Daoy (cell line): ENCODE data around the gene CHST14. TPM values are rescaled to one million over a fixed set of nuclear protein-coding genes. Genes with fewer than 3 reads are reported as not detected.
A peak's percentile ranks its signal among the peaks of the same experiment; 100 is the strongest.

Experiments
- DNase-seq: peaks from one replicate; pipeline ENCODE4 v3.0.0-alpha.2; 2015; ENCODE audit warnings: low read depth
- total RNA-seq: library from RNA; depleted of rRNA; stranded (reverse); fragments of >200 nt; shearing (Covaris generic); gene quantifications from 2 replicates; pipeline ENCODE4 v1.2.3, GENCODE V29; 2014; rRNA removed

Gene CHST14
- total RNA-seq: 11.3 and 16.6 TPM in 2 replicates

- peak; percentile 68 for DNase-seq
These were observed at the start of gene CHST14 for GRCh38 chr15:40470423-40471104. Gene CHST14 (plus strand): TSS chr15:40470984. CDS start chr15:40471214, 230 bp downstream.

GRCh38 chr15:40421246-40422157 lies 49.3 kb upstream of the CHST14 start:
- DNase-seq: peak; percentile 76

- no peak for DNase-seq
These were observed 46.2 kb upstream of the CHST14 start for GRCh38 chr15:40424483-40425115.

GRCh38 chr15:40425681-40426080 lies 45.1 kb upstream of the CHST14 start:
- no peak for DNase-seq

GRCh38 chr15:40427188-40427587 lies 43.6 kb upstream of the CHST14 start:
- no peak for DNase-seq

- no peak for DNase-seq
These were observed 42.6 kb upstream of the CHST14 start for GRCh38 chr15:40428185-40428584.

- no peak for DNase-seq
These were observed 41.6 kb upstream of the CHST14 start for GRCh38 chr15:40429068-40429710.

- peak; percentile 67 for DNase-seq
These were observed 40.4 kb upstream of the CHST14 start for GRCh38 chr15:40430271-40430805.

- DNase-seq: no peak
These were observed 35.6 kb upstream of the CHST14 start for GRCh38 chr15:40435023-40435709.

GRCh38 chr15:40435710-40436089 lies 35.1 kb upstream of the CHST14 start:
- no peak for DNase-seq

- DNase-seq: peak; percentile 29
These were observed 34.5 kb upstream of the CHST14 start for GRCh38 chr15:40436116-40436891.

GRCh38 chr15:40436892-40437751 lies 33.7 kb upstream of the CHST14 start:
- DNase-seq: no peak

GRCh38 chr15:40437752-40438687 lies 32.8 kb upstream of the CHST14 start:
- no peak for DNase-seq

GRCh38 chr15:40438712-40439111 lies 32.1 kb upstream of the CHST14 start:
- no peak for DNase-seq

- DNase-seq: peak; percentile 32
These were observed 31.3 kb upstream of the CHST14 start for GRCh38 chr15:40439461-40439959.

GRCh38 chr15:40439960-40440742 lies 30.6 kb upstream of the CHST14 start:
- DNase-seq: peak; percentile 56
